Measurements from ENCODE around the gene NOL6.

DNA sequence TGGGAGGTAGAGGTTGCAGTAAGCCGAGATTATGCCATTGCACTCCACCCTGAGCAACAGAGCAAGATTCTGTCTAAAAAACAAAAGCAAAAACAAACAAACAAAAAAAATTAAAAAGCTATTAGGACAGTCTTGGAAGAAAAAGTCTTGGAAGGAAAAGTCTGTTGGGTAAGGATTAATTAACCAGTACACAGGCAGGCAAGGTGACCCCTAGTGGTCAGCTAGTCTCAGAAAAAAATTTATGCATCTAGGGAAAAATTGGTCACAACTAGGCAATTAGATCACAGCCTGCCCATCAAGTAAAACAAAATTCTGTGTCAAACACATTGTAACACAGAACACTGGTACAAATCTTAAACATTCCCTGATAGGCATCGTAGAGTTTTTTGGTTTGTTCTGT lies 43.6 kb upstream of the NOL6 start:
- TF ChIP-seq, protein P1, sequence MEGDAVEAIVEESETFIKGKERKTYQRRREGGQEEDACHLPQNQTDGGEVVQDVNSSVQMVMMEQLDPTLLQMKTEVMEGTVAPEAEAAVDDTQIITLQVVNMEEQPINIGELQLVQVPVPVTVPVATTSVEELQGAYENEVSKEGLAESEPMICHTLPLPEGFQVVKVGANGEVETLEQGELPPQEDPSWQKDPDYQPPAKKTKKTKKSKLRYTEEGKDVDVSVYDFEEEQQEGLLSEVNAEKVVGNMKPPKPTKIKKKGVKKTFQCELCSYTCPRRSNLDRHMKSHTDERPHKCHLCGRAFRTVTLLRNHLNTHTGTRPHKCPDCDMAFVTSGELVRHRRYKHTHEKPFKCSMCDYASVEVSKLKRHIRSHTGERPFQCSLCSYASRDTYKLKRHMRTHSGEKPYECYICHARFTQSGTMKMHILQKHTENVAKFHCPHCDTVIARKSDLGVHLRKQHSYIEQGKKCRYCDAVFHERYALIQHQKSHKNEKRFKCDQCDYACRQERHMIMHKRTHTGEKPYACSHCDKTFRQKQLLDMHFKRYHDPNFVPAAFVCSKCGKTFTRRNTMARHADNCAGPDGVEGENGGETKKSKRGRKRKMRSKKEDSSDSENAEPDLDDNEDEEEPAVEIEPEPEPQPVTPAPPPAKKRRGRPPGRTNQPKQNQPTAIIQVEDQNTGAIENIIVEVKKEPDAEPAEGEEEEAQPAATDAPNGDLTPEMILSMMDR (IDR thresholded peaks at IDR 0.05; ENCODE audit: low read length) = peak; percentile 59
- TF ChIP-seq EZH2phosphoT487 (IDR thresholded peaks at IDR 0.05; ENCODE audit: low read length) = no peak
